Ovary (tissue), 3 donors: ENCODE measurements around the gene CGNL1.

ENCODE experiments used
- CTCF ChIP-seq, 3 donors: fragments of 450-650 bp in 2 of 3; fragments of 200-600 bp in 1 of 3; IDR thresholded peaks; one replicate each; pipeline versions ENCODE4 v1.5.1 to v1.8.0; 2016 to 2022; ENCODE audit warnings: antibody characterized with exemption in 3 of 3, mild to moderate bottlenecking in 1 of 3
- EP300 ChIP-seq: sonication (generic); formaldehyde crosslinking; IDR thresholded peaks from one replicate; pipeline ENCODE4 v1.6.1; 2017; ENCODE audit warnings: antibody characterized with exemption
- donor health status: DM: no; HTN: no; CAD: no.

- no peak for TF ChIP-seq CTCF (IDR thresholded peaks at IDR 0.05)
- no peak for TF ChIP-seq EP300
These were observed 64.5 kb downstream of the CGNL1 start for GRCh38 chr15:57440799-57441198.
